Right lobe of liver (tissue), 4 donors: ENCODE measurements around the gene DNAJC27.

ENCODE experiments used
- POLR2A ChIP-seq: fragments of 450-650 bp; IDR thresholded peaks from one replicate; pipeline ENCODE4 v1.6.1; 2017; ENCODE audit warnings: antibody characterized with exemption, mild to moderate bottlenecking
- TF ChIP-seq, protein P1 (sequence below), 4 donors: fragments of 200-600 bp in 3 of 4; fragments of 450-650 bp in 1 of 4; IDR thresholded peaks; one replicate each; pipeline versions ENCODE4 v1.5.1 to v1.8.0; 2016 to 2022; ENCODE audit warnings: antibody characterized with exemption in 4 of 4, mild to moderate bottlenecking in 2 of 4
- donor health status: DM: no; HTN: no; CAD: no.
- donor health status: DM: no; HTN: no; CAD: no.
- donor health status: DM: no; HTN: yes; CAD: no.

DNA sequence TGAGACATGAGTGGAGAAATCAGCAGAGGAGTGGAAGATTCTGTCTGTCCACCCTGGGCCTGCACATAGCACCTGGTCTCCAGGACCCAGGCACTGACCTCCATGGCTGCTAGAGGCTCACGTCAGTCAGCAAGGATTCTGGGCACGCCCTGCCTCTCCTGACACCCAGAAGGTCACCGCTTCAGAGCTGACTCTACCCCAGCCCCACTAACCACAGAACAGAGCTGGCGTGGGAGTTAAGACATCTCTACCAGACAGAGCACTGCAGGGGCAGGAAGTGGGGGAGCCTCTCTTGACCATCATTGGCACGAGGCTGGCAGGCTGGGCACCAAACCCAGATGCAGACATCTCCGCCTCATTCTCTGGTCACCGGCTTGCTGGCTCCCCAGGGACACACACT, 54.7 kb downstream of the DNAJC27 start:
- TF ChIP-seq, protein P1, sequence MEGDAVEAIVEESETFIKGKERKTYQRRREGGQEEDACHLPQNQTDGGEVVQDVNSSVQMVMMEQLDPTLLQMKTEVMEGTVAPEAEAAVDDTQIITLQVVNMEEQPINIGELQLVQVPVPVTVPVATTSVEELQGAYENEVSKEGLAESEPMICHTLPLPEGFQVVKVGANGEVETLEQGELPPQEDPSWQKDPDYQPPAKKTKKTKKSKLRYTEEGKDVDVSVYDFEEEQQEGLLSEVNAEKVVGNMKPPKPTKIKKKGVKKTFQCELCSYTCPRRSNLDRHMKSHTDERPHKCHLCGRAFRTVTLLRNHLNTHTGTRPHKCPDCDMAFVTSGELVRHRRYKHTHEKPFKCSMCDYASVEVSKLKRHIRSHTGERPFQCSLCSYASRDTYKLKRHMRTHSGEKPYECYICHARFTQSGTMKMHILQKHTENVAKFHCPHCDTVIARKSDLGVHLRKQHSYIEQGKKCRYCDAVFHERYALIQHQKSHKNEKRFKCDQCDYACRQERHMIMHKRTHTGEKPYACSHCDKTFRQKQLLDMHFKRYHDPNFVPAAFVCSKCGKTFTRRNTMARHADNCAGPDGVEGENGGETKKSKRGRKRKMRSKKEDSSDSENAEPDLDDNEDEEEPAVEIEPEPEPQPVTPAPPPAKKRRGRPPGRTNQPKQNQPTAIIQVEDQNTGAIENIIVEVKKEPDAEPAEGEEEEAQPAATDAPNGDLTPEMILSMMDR (IDR thresholded peaks at IDR 0.05): no peak
- no peak for TF ChIP-seq POLR2A
